Stimulated activated CD4-positive, alpha-beta T cell treated with anti-CD3 and anti-CD28 coated beads, Interleukin-15, amount 100 ng/mL, for 48 hours (primary cell): ENCODE measurements around the gene TRIML2.

Experiments used
- DNase-seq, 2 donors: peaks; one replicate each; pipeline ENCODE4 v3.0.0-alpha.2; 2020; ENCODE audit warnings: low read depth in 2 of 2

The TRIML2 gene, protein sequence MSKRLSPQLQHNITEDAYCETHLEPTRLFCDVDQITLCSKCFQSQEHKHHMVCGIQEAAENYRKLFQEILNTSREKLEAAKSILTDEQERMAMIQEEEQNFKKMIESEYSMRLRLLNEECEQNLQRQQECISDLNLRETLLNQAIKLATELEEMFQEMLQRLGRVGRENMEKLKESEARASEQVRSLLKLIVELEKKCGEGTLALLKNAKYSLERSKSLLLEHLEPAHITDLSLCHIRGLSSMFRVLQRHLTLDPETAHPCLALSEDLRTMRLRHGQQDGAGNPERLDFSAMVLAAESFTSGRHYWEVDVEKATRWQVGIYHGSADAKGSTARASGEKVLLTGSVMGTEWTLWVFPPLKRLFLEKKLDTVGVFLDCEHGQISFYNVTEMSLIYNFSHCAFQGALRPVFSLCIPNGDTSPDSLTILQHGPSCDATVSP

DNA sequence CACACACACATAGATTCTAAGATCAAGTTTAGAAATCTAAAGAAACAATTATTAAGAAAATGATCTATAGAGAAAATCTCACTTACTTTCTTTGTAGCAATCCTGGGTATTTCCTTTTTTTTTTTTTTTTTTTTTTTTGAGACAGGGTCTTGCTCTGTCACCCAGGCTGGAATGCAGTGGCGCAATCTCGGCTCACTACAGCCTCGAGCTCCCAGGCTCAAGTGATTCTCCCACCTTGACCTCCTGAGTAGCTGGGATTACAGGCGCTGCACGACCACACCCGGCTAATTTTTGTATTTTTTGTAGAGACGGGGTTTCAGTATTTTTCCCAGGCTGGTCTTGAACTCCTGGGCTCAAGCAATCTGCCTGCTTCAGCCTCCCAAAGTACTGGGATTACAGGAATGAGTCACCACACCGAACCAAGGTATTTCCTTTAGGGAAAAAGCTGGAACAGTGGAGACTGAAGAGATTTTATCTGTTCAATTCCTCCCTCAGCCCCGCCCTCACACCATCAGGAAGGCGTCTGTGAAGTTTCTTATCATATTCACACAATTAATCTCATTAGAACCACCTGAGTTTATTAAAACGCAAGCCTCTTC is at the start of gene TRIML2:
TSS of gene TRIML2 (minus strand) at position 447 of the 599 bp plus-strand sequence. CDS start 4,235 bp downstream, outside the sequence.
- DNase-seq: no peak

DNA sequence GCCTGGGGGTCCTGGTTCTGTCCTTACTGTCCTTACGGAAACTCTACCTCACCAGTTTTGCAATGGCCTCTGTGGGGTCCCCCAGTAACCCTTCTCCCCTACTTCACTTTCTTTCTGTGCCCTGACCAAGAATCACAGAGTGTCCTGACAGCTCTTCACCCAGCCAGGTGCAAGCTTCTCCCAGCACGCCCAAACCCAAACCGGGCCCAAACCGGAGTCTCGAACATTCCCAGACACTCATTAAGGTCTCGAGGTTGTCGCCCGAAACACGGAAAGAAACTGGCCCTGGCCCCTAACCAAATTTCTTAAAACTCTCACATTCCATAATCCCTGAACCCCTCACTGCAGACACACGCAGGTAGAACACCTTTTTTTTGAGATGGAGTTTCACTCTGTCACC is 48.9 kb upstream of the TRIML2 start:
- DNase-seq: no peak

DNA sequence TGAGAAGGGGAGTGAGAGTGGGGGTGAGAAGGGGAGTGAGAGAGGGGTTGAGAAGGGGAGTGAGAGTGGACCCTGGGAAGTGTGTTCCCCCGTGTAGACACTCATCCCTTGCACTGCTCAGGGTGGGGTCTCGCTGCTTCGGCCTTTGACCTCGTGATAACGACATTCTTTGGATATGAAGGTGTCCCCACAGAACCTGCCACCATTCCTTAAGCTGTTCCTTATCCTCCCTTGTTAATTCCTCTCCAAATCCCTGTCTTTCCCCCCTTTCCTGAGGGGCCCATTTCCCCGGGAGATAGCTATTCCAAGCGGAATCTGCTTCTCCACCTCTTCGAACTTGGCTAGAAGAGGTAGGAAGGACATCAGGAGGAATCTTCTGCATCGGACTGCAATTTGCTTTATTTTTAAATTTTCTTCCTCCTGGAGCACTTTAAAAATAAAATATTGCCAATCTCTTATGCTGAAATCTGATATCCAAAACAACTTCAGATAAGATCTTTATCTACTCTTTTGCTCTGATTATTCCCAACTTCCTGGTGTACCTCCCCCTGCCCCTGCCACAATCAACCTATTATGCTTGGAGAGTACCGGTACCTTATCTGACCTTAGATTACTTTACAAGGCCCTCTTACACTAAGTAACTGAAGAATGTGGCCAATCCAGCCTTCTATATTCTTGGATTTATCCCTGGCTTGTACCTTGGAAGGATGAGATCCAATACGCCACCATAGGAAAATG is 45.4 kb upstream of the TRIML2 start:
- no peak for DNase-seq

DNA sequence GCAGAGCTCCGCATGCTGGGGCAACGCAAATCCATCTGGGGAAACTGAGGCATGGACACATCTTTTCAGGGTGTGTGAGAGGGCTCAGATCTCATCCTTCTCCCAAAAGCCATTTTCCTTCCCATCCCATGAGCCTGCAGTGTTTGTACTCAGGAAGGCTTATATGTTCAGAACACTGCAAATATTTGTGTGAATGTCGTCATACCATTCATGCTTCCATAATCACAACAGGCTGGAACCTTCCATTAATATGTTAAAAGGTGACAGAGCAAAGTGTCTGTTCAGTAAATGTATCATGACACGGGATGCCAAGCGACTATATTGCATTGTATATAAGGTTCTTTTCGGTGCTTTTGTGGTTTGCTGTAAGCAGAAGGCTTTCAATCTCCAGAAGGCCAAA is 38.4 kb upstream of the TRIML2 start:
- no peak for DNase-seq

DNA sequence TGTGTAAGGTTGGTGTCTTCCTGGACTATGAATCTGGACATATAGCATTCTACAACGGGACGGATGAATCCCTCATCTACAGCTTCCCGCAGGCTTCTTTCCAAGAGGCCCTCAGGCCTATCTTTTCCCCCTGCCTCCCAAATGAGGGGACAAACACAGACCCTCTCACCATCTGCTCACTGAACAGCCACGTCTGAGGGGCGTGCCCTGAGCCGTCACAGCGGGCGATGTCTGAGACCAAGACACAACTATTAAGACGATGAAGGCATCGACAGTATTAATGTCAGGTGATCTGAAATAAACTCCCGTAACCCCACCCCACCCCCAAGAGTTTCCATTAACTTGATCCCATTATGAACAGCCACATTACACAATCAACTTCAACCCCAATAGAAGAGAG is 37.8 kb upstream of the TRIML2 start:
- DNase-seq: no peak

DNA sequence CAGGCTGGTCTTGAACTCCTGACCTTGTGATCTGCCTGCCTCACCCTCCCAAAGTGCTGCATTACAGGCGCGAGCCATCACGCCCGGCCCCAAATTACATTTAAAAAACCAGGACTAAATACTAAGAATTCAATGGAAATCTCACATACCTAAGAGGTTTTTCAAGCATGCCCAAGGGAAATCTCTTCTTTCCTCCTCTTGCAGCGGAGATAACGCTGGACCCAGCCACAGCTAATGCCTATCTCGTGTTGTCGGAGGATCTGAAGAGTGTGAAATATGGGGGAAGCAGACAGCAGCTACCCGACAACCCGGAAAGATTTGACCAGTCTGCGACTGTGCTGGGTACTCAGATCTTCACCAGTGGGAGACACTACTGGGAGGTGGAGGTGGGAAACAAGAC is 37.2 kb upstream of the TRIML2 start:
- no peak for DNase-seq

DNA sequence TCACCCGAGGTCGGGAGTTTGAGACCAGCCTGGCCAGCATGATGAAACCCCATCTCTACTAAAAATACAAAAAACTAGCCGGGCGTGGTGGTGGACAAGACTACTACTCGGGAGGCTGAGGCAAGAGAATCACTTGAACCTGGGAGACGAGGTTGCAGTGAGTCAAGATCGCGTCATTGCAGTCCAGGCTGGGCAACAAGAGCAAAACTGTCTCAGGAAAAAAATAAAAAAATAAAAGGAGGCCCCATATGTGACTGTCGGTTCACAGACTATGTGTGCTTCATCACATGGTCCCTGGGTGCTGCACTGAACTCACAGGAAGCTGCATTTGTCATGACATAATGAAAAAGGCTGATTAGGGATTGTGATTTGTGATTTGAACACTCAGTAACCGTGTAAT is 36.2 kb upstream of the TRIML2 start:
- no peak for DNase-seq

DNA sequence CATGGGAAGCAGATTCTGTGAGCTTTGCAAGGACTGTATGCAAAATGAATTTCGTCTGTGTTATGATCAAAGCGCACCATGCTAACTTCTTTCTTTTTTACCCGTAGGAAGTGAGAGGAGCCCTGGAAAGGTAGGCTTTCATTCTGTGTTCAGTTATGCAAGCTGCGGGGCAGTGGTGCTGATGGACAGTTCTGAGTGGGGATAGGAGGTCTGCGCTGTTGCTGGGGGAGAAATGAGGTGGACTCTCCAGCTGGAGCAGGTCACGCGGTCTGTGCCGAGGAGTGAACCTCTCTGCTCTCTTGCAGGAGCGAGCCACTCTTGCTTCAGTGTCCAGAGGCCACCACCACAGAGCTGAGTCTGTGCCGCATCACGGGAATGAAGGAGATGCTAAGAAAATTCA is 34.3 kb upstream of the TRIML2 start:
- no peak for DNase-seq

DNA sequence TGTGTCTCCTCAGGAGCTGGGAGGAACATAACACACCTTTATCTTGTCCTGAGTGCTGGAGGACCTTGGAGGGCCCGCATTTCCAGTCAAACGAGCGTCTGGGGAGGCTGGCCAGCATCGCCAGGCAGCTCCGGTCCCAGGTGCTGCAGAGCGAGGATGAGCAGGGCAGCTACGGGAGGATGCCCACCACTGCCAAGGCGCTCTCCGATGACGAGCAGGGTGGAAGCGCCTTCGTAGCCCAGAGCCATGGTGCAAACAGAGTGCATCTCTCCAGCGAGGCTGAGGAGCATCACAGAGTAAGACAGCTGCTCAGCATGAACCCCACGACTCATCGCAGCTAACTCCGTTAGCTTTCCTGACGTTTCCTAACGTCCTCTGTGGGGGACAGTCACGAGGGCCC is 30.3 kb upstream of the TRIML2 start:
- DNase-seq: no peak

DNA sequence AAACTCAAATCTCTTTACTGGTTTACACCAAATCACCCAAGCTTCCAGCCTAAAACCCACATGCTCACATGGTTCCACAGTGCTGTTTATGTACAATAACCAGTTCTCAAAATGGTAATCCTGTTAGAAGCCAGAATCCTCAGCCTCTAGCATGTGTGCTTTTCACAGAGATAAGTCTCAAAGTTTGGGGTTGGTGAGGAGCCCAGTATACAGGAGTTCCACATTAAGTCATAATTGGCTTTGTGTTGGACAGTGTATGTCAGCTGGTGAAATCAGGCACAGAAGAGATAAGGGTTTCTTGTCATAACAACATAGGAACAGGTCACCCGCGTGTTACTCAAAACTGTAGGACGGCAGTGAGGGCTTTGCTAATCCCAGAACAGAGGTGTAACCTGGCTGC is 29.7 kb upstream of the TRIML2 start, which contains the start of gene TRIML1:
TSS of gene TRIML1 (plus strand) at position 301 of the 400 bp plus-strand sequence. CDS start 118 bp downstream, outside the sequence.
- DNase-seq: no peak

DNA sequence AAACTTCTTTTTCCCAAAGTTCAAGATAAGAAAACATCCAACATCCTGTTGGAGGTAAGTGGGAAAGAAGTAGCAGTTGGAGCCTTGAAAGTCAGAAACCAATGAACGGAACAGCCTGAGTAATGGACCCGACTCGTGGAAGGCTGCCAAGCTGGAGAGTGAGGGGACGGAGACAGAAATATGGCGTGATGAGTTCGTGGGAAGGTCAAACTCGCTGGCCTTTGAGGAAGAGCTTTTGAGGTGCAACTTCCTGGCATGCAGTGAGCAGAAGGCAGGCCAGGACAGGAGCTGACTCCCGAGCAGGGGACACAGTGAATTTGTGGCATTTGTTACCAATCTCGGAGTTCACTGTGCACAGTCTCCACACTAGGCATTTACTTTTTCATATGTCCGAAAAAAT is 28.8 kb upstream of the TRIML2 start:
- no peak for DNase-seq

DNA sequence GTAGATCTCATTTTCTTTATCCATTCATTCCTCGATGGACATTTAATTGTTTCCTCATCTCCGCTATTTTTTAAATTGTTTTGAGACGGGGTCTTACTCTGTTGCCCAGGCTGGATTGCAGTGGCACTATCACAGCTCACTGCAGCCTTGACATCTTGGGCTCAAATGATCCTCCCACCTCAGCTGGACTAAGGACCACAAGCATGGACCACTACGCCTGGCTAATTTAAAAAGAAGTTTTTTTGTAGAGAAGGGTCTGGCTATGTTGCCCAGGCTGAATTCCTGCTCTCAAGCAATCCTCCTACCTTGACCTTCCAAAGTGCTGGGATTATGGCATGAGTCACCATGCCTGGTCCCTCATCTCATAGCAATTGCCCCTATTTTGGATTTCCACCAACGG is 22.8 kb upstream of the TRIML2 start:
- DNase-seq: no peak

DNA sequence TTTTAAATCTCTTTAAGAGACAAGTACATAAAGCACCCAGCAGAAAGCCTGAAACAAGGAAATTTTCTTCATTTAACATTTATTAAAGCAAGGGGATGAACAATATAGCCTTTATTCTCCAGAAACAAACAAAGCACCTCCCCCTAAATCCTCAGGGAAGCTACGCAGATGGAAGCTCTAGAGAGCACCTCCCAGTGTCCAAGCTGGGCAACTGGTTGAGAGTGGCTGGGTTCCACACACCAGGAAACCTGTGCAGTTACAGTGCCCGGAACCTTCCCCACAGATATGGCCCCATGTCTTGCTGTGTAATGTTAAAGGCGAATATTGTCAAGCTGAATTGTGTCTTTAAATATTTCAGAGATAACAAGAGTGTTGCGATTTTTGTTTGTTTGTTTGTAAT is 21.0 kb upstream of the TRIML2 start:
- DNase-seq: no peak

DNA sequence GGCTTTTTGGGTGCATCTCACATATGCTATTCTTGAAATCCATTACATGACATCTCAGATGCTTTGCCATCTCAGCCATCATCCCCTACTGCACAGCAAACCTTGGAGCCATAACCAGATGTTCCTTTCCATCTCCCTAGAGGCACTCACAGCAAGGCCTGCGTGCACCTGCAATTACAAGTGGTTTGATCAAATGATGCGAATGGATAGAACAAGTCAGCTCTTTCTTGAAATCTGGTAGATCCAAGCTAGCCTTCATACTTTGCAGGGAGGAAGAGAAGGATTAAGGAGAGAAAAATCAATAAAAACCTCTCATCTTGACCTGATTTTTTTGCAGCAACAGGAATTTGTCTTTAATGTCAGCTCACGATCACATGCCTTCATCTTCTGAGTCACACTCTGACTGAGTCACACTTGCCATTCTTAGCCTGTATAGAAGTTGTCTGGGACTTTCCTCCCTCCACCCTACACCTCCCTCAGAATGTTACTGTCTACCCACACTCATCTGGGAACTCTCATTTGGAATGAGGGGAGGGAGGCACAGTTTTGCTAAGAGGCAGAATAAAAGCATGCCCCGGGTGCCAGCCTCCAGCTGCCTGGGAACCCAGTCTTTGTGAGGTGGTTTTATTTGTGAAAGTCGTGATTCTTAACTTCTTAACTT is 17.9 kb upstream of the TRIML2 start:
- DNase-seq: no peak

DNA sequence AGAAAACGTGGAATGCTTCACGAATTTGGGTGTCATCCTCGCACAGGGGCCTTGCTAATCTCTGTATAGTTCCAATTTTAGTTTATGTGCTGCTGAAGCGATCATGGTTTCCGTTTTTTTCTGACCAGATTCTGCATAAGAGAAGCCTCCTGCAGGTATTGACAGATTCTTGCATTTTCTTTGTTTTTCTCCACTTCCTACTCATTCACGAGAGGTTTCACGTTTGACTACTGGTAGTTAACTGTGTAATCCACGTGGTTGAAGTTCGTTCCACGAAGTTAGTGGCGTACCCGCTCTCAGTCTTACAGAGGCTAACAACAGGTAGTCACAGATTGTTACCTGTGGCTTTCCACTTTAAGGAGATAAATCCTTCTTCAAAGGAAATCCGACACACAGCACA is 12.1 kb upstream of the TRIML2 start:
- DNase-seq: no peak

DNA sequence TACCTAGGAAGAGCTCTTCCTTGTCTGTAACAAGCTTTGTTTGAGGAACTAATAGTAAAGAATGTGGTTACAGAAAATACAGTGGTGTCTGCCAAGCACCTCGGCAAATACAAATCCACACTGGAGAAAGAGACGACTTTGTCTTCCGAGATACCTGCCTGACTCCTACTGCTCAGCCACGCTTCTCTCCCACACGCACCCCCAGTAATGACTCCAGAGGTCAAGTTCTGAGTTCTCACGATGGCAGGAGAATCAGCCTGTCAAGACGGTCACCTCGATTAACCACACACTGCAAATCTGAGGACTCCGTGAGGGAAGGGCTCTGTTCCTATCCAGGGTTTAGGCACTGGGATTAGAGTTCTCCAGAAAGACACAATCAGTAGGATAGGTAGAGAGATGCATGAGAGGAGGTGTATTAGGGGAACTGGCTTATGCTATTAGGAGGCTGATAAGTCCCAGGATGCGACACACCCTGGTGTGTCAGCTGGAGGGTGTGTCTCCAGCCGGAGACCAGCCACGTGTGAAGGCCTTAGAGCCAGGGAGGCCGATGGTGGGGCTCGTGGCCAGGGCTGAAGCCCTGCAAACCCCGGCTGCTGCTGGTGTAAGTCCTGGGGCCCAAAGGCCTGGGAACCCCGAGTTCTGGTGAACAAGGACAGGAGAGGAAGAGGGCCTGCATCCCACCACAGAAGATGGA is 8.4 kb upstream of the TRIML2 start:
- no peak for DNase-seq

DNA sequence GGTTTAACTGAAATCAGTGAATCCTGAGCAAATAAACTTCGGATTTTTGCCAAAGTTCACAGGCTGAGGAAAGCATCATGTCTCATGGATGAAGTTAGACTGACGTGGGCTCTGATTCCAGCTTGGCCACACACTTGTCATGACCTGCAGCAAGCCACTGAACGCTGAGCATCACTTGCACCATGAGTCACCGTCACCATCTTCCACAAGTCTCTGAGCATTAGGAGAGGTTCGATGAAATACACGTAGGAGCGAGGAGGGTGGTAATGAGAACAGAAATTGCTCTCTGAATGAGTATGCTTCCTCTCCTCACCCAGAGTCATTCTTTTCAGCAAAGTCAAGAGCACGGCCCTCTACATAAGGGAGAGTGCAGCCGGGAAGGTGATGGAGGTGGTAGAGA is 3.8 kb upstream of the TRIML2 start:
- no peak for DNase-seq

DNA sequence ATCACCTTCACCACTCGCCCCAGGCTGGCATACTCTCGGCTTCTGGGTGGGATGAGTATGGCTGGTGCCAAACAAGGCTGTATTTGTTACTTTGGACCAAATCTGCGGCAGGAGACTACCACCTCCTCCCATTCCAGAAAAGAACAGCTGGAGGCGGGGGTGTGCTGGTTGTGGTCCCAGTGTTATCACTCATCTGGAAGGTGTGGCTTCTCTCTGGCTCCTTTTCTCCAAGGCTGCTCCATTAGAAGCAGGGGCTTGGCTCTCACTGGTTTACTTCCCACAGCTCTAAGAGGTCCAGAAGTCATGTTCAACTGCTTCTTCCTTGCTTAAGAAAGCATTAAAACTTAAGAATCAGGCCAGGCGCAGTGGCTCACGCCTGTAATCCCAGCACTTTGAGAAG is 2.6 kb upstream of the TRIML2 start:
- no peak for DNase-seq

DNA sequence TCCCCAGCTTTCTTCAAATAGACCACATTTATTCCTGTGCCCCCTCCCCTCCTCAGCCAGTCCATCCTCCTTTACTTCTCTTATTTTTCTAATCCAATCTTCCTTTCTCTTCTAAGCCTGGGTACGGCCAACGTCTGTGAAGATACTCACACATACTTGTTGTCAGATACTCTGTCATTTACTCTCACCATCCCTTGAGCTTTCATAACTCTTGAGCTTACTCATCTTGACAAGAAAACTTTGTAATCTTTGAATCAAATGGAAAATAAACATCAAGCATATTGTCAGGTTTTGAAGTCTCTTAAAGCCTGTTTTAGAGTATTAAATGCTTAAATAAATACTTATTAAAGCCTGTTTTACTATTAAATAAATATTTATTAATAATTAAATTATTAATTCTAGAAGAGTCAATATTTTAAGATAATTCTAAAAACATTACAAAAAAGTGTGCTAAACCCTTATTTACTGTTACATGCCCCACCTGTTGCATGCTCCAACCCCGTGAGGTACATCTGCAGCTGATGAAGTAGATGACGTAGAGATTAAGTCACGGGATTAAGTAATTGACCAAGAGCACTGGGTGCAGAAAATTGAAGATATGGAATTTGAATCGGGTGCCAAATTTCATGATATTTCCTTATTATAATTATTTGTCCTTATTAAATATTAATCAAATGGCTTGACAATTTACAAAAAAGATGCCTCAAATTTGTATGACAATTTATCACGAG is 1.5 kb upstream of the TRIML2 start:
- DNase-seq: no peak

DNA sequence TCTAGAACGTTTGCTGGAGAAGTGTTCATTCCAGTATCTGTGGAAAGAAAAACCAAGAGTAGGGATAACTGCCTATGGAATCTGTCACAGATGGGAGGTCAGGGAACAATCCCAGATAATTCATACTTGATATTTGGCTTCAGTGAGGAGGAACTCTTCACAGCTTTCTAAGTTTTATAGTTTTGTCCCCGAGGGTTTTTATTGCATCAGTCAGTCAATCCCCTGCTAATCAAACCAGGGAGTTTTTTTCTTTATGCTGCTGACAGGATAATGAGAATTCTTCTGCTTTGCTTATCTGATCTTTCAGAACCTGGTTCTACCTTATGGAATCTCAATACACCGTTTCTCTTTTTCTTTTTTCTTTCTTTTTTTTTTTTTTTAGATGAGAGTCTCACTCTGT is 633 bp upstream of the TRIML2 start:
- DNase-seq: no peak
